ENCODE results near the gene RSRC1.

DNA sequence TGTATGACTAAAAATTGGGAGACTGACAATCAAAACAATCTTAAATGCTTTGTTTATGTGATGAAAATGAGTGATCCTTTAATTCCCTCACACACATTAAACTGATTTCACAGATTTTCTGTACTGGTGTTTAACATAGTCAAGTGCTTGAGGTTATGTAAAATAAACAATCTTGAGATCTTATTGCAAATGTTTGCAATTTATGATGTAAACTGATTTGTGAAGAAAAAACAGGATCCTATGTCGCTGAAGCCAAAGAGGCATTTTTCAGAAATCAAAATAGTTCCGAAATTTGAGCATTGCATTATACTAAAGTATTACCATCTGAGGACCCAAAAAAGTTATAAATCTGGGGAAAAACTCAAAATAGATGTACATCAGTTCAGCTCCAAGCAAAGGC lies 16.4 kb upstream of the RSRC1 start:
- no peak for TF ChIP-seq EZH2 (IDR thresholded peaks at IDR 0.05; ENCODE audit: borderline replicate concordance)
- TF ChIP-seq, protein P1, sequence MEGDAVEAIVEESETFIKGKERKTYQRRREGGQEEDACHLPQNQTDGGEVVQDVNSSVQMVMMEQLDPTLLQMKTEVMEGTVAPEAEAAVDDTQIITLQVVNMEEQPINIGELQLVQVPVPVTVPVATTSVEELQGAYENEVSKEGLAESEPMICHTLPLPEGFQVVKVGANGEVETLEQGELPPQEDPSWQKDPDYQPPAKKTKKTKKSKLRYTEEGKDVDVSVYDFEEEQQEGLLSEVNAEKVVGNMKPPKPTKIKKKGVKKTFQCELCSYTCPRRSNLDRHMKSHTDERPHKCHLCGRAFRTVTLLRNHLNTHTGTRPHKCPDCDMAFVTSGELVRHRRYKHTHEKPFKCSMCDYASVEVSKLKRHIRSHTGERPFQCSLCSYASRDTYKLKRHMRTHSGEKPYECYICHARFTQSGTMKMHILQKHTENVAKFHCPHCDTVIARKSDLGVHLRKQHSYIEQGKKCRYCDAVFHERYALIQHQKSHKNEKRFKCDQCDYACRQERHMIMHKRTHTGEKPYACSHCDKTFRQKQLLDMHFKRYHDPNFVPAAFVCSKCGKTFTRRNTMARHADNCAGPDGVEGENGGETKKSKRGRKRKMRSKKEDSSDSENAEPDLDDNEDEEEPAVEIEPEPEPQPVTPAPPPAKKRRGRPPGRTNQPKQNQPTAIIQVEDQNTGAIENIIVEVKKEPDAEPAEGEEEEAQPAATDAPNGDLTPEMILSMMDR (IDR thresholded peaks at IDR 0.05; ENCODE audit: poor library complexity), result no peak

Data from hepatocyte (in vitro differentiated cells).